IPS DF 4.7 (cell line): ENCODE data around the gene GIPC3.
"Not testable (repeated sequence)": the region's sequence is repeated elsewhere in the genome, so short reads cannot be mapped to it uniquely, and the experiment has no call there.

Experiments used
- DNase-seq: peaks from one replicate; pipeline ENCODE4 v3.0.0-alpha.2; 2013; ENCODE audit warnings: low spot score; ENCODE audit errors: extremely low read depth

GIPC3 gene

DNA sequence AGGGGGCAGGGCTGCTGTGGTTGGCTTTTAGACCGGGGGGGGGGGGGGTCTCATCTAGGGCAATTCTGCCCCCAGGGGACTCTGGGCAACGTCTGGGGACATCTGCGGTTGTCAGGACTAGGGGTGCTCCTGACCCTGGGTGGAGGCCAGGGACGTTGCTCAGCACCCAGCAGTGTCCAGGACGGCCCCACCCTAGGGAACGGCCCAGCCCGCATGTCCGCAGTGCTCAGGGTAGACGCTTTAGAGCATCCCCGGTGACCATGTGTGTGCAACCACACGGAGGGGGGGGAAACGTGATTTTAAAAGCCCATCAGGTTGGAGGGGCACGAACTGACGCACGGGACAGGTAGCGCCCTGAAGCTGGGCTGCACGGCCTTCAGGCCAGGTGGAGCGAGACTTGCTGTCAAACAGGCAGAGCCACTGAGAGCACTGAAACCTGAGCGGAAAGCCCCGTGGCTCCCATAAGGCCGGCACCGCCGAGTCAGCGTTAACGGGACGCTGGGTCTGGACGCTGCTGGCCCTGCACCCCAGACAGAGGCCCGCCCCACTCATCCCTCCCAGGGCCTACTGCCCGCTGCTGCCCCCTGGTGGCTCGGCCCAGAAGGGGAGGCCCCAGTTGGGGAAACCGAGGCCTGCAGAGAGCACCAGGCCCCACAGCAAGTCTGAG lies 33.0 kb downstream of the GIPC3 start:
- no peak for DNase-seq

DNA sequence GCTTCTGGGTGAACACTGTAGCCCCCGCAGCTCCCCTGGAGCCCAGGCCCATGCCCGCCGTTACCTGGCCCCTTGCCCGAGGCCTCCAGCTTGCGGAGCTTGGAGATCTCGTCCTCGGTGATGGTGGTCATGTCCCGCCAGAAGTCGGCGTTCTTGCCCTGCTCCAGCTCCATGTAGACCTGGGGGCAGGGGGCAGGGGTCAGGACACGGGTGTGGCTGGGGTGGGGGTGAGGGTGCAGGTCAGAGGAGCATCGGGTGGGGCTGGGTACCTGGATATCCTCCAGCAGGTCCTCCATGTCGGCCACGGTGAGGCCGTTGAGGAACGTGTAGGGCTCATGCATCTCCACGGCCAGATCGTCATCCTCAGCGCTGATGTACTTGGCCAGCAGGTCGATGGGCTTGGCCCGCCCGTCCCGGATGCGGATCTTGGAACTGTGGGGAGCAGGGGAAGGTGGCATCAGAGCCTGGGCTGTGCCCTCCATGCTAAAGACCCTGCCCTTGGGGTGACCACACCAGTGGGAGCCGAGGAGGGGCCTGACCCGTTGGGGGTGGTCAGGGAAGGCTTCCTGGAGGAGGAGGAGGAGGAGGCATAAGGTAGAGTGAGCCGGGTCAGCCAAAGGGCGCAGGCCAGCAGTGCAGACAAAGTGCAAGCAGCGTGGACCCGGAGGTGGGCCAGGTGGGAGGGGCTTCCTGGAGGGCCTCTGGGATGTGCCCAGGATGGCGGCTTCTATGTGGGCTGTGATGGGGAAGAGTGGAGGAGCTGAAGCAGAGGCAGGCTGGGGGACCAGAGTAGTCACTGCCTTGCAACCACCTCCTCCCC lies 33.7 kb downstream of the GIPC3 start:
- DNase-seq = no peak

DNA sequence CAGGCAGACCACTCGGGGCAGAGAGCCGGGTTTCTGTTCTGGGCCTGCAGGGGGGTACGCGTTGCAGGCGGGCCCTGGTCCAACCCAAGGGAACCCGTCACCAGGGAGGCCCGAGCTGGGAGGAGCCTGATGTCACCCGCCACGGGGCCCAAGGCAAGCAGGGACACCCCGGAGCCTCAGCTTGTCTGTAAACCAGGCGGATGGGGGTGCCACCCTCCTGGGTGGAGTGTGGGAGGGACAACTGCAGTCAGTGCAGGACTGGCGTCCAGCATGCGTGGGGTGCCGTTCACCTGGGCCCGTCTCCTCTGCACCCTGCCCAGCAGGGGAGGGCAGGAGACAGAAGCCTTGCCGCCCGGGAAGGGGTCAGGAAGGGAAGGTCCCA lies 34.3 kb downstream of the GIPC3 start:
- no peak for DNase-seq

DNA sequence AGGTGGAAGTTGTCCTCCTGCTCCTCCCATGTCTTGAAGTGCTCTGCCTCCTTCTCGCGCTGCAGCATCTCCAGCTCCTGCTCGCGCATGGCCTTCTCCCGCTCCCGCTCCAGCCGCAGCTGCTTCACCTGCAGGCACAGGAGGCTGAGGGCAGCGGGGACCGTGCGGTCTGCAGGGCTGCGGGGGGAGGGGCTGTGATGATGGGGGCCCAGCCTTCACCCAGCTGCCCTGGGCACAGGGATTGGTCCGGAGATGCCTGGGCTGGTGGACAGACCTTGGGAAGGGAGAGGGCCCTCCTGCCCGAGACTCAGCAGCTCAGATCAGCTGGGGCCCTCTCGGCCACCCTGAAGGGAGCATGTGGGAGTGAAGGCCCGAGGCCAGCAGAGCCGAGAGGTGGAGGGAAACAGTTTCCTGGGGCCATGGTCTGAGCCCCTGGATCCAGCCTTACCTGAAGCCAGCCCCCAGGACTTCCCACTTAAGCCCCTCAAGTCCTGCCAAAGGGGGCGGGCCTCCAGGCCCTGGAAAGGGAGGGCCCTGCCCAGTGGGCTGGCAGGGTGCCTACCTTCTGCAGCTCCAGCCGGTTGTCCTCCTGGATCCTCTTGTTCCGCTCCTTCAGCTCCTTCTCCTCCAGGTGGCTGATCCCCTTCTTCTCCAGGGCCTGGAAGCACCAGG lies 35.0 kb downstream of the GIPC3 start:
- no peak for DNase-seq

DNA sequence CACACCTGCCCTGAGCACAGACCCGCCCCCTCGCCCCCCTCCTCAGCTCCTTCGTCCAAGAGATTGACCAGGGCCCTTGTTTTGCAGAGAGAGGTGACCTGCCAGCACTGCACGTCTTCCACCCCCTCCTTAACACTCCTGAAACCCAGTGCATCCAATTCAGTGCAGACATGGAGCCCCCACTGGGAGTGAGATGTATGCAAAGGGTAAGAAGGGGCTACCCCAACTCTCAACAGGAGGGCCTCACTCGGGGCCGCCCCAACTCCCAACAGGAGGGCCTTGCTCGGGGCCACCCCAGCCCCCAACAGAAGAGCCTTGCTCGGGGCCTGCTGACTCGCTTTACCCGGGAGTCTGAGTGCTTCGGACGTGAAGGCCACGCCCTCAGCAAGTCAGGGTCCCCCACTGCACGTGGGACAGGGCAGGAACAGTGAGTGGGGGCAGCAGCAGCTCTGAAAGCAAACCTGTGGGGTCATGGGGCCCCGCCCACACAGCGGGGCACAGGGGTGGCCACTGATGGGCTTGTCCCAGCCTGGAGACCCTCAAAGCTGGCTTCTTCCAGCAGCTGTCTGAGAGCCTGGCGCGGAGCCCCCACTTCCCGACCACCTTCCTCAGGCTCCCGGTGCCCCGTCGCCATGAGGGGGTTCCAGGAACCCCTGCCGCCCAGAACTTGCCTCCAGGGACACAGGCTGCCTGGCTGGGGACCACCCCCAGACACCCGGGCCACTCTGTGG lies 35.7 kb downstream of the GIPC3 start:
- no peak for DNase-seq

DNA sequence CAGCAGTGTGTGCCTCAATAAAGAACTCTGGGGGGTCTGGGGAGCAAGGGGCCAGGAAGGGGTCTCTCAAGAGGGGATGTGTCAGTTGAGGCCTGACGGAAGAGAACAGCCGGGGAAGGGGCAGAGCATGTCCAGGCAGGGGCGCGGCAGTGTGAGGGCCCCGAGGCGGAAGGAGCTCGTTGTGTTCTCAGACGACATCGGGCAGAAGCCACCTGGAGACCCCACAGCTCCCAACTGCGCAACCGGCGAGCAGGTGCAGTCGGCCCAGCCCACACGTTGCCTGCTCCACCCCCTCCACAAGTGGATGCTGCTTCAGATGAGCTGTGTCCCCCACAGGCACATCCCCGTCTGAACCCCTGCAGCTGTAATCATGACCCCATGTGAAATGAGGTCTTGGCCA lies 36.4 kb downstream of the GIPC3 start:
- DNase-seq = no peak

DNA sequence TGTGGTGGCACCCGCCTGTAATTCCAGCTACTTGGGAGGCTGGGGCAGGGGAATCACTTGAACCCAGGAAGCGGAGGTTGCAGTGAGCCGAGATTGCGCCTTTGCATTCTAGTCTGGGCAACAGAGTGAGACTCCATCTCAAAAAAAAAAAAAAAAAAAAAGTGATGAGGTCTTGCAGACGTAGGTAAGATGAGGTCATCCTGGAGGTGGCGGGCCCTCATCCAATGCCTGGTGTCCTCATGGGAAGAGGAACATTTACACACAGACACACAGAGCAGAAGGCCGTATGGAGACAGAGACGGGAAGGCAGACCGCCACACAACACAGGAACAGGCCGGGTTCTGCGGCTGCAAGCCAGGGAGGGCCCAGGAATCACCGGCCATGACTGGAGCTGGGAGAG lies 36.9 kb downstream of the GIPC3 start:
- no peak for DNase-seq

DNA sequence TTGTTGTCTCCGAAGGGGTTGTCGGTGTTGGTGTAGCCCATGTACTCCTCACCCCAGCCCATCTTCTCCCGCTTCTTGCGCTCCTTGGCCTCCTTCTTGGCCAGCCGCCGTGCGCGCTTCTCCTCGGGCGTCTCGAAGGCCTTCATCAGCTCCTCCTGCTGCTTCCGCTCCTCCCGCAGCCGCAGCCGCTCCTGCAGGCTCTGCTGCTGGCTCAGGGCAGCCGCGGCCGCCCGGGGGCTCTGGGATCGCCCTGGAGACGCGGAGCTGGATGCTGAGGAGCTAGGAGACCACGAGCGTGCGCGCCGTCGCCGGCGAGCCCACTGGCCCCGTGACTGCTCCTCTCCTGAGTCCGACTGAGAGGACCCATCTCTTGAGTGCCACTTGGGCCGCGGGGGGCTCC lies 38.4 kb downstream of the GIPC3 start:
- DNase-seq = no peak

DNA sequence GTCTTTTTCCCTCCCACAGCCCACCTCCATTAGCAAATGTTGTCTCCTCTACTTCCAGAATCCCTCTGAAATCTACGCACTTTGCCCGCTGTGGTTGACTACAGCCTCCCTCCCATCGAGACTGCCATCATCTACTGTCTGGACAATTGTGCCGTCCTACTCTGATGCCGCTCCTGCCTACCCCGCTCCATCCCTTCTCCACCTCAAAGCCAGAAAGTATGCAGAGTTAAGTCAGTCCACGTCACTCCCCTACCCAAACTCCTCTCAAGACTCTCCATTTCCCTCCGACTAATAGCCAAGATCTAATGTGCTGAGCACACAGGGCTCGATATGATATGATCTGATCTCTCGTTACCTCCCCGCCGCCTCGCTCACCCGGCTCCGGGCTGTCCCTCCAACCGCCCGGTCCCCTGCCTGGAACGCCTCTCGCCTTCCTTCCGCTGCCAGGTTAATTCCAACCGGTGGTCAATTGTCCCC lies 40.8 kb downstream of the GIPC3 start:
- DNase-seq = no peak

DNA sequence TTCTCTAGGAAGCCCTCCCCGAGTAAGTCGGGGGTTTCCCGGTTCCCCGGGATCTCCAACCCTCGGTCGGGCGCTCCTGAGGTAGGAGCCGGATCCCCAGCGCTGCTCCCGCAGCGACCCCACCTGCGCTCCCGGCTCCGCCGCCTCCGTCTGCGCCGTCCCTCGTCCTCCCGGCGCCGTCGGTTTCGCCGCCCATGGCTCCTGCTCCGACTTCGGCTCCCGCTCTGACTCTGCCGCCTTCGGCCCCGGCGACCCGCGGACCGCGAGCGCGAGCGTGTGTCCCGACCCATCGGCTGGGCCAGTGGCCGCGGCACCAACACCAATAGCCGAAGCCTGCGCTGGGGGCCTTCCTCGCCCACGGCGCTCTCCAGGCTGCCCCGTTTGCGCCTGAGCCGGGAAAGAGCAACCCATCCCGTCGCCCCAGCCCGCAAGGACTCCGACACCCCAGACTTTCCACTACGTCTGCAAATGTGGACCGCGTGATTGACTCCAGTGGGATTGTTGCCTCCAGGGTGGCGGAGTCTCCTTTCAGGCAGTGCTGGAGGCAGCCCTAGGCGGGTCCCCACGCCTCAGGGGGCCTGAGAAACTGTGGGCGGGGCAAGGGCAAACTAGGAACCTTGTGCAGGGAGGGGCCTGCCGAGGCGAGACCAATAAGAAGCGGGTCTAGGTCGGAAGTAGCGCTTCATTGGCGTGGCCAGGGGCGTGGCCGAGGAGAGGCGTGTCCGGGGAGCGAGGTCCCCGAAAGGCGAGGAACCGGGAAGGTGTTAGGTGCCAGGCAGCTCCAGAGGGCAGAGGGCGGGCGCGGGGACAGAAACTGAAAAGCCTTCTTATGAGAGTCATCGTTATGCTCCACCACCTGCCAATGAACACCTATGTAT lies 41.4 kb downstream of the GIPC3 start, which contains the start of gene CACTIN:
Gene CACTIN, minus strand, starts transcription at position 318 of the 878 bp plus-strand sequence. Its CDS starts 28 bp downstream, at position 290.
- DNase-seq = peak; percentile 83

DNA sequence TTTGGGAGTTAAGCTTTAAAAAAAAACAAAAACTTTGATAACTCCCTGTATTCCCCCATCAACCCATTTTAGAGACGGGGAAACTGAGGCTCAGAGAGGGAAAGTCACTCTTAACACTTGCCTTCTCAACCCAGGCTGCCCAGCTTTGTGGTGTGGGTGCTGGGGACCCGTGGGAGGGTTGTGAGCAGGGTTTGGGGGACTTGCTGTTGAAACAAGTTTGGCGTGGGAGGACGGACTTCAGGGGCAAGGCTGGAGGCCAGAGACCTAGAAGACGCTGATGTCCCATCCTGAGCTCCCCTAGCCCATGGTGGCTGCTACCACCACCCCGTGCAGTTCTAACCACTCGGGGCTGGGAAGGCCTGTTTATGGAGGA lies 42.1 kb downstream of the GIPC3 start:
- DNase-seq = no peak

DNA sequence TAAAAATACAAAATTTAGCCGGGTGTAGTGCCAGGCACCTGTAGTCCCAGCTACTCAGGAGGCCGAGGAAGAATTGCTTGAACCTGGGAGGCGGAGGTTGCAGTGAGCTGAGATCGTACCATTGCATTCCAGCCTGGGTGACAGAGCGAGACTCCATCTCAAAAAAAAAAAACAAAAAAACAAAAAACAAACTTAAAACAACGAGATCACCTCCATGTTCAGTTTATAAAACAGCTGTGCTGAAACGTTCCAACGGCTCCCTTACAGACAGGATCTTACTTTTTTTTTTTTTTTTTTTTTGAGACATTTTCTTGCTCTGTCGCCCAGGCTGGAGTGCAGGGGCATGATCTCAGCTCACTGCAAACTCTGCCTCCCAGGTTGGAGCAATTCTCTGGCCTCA lies 43.5 kb downstream of the GIPC3 start:
- DNase-seq = not testable (repeated sequence)

DNA sequence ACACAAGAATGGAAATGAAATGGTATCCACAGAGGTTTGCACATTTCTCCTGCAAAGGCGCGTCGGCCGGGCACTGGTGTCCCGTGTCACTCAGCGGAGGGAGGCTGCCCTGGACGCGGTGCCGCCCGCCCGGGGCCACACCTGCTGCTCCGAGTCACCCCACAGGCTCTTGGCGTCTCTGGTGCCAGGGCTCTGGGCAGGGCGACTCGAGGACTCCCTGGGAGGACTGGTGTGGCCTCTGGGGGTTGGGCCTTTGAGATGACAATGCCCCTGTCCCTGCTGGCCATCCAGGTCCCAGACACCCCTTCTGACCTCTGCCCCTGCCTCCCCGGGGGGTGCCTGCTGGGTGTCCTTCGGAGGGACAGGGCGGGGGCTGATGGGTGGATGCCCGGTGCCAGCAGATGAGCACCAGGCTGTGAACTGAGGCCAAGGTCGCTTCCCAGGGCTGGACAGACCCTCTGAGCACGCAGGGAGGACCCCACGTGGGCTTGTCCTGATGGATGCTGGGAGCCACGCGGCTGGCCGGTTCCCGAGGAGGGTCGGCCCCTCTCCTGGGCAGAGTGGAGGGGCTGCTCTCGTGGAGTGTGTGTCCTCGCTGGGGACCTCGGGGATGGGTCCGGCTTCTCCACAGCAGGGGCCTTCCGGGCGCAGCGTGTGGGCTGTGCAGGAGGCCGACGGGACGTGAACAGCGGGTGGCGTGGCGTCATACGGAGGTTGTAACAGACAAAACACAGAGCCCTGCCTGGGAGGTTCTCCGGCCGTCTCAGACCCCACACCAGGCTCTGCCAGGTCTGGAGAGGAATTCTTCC lies 46.0 kb downstream of the GIPC3 start:
- DNase-seq = no peak

DNA sequence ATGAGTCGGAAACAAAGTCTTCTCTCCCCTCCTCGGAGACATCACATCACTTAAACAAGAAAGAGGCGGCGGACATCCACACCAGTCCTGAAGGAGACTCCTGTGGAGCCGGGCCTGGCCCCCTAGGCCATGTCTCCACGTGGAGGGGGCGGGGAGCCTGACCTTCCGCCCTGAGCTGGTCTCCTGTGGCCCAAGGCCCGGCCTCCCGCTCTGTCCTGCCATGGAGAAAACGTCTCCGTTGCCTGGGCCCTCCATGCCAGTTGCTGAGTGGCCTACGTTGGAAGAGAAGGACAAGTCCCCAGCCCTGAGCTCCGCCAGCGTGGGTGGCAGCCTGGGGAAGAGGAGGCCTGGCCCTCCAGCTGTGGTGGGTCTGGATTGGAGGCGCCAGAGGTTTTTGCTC lies 46.8 kb downstream of the GIPC3 start:
- DNase-seq = no peak

DNA sequence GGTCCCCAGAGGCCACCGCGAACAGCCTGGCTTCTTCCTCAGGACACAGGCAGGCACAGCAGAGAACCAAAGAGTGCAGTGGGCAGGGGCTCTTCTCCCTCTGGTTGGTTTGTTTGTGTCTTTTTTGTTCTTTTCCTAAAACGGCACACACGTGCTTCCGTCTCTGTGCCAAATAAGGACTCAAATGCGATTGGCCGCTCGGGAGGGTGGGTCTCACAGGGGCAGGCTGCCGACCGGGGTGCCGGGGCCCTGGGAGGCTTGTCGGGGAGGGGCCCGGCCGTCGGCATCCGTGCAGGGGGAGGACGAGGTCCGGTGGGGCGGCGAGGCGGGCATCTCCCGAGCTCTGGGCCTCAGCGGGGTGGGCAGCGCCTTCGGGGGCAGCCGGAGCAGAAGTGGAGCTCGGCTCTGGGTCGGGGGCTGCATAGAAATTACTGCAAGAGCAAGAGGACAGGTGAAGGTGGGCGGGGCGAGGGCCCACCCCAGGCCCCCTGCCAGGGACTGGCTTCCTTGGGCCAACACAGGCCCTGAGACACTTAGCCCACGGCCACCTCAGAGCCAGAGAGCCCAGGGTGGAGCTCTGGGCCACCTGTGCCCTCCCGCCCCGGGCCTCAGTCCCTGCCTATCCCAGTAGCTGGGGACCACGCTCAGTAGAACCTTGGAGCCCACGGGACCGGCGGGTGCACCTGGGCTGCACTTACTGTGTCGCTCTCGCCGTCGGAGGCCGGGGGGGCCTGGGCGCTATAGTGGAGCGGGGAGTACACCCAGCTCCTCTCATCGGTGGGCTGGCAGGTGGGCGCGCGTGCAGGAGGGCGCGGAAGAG lies 47.7 kb downstream of the GIPC3 start:
- no peak for DNase-seq

DNA sequence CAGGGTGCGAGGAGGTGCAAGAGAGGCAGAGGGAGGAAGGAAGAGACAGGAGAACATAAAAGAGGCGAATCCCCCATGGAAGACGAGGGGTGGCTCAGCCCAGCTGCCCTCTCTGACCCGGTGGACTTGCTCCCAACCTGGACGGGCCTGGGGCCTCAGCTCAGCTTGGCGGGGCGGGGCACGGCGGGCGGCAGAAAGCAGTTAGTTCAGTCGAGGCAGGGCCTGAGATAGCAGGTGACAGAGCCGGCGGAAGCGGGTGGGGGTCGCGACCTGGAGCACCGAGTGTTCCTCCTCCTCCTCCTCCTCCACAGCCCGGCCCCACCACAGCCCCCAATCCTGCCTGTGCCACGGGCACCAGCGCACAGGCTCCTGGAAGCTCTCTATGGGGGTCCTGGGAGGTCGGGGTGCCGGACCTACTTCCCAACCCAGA lies 48.3 kb downstream of the GIPC3 start:
- DNase-seq = no peak

DNA sequence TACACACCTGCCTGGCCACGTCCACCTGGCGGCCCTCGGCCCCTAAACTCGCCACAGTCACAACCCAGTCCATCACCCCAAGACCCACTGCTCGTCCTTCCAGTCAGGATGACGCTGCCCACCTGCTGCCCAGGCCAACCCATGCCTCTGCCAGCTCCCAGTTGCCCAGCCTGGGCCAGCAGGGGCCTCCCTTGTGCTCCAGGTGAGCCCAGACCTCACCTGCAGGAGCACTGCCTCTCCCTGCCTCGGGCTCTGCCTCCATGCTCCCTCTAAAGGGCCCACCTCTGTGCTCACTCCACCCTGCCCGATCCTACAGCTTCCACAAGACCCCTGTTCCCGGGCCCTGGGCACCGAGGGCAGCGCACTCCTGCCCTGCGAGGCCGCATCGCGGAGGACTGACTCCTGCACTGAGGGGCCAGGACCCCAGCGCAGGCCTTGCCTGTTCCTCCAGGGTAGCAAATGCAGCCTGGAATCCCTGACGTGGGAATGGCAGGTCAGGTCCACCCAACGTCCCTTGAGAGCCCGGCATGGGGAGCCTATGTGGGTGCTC lies 49.3 kb downstream of the GIPC3 start:
- DNase-seq = no peak

DNA sequence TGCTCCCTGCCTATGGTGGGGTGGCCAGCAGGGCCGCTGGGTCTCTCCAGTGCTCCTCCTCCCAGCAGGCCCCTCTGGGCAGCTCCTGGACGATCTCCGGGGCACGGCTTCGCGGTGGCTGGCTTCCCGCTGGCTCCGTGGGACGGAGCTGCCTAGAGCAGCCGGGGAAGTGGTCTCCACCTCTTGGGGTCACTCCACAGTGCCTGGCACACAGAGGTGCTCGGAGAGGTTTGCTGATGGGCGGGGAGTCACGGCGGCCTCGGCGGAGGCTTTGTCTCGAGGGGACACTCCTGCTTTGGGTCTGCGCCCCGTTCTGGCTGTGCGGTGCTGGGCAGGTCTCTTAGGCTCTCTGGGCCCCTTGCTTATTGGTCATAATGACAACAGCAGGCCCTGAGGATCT lies 51.2 kb downstream of the GIPC3 start:
- no peak for DNase-seq

DNA sequence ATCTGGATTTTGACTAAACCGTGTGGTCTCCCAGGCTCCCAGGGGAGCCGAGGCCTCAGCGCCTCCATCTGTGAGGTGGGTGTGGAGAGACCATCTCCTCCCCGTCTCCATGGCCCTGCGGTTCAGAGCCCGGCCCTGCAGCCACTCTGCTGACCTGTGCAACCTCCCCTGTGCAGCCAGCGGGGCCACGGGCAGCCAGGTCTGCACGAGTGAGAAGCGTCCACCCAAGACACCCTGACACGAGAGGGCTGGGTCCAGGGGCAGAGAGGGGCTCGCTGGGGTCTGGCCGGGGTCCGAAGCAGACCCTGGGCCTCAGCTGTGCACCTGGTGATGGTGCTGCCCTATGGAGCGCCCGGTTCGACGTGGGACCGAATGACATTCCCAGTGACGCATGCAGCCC lies 51.7 kb downstream of the GIPC3 start:
- DNase-seq = no peak
